NCI-H526 (cell line): ENCODE results near the gene FRY.
"Not testable (repeated sequence)": the region's sequence is repeated elsewhere in the genome, so short reads cannot be mapped to it uniquely, and the experiment has no call there.

ENCODE experiments used
- DNase-seq, 2 experiments: peaks; one replicate each; lab custom pipeline; 2025; lab: John Stamatoyannopoulos, UW

FRY gene

GRCh38 chr13:32031025-32031814, at the start of gene FRY:
FRY (plus strand) TSS chr13:32031774; CDS start chr13:32031796, 22 bp downstream.
- DNase-seq = peak; percentile 79 to 96

GRCh38 chr13:31982124-31982523, 49.5 kb upstream of the FRY start:
- DNase-seq = no peak

- DNase-seq = no peak
Observed at GRCh38 chr13:31982540-31982939, 49.0 kb upstream of the FRY start.

- not testable (repeated sequence) for DNase-seq
Observed at GRCh38 chr13:31983696-31984095, 47.9 kb upstream of the FRY start.

- not testable (repeated sequence) for DNase-seq
Observed at GRCh38 chr13:31984388-31984787, 47.2 kb upstream of the FRY start.

GRCh38 chr13:31986676-31987470, 44.7 kb upstream of the FRY start:
- DNase-seq = no peak

- no peak for DNase-seq
Observed at GRCh38 chr13:31987535-31988170, 43.9 kb upstream of the FRY start.

- not testable (repeated sequence) for DNase-seq
Observed at GRCh38 chr13:31994367-31994766, 37.2 kb upstream of the FRY start.

- no peak for DNase-seq
Observed at GRCh38 chr13:31996601-31997000, 35.0 kb upstream of the FRY start.

GRCh38 chr13:31997641-31998040, 33.9 kb upstream of the FRY start:
- DNase-seq = no peak

GRCh38 chr13:31998131-31998530, 33.4 kb upstream of the FRY start:
- no peak for DNase-seq

GRCh38 chr13:32000754-32001153, 30.8 kb upstream of the FRY start:
- DNase-seq = not testable (repeated sequence)

- peak; percentile 17 to 63 for DNase-seq
Observed at GRCh38 chr13:32001154-32001768, 30.3 kb upstream of the FRY start.

GRCh38 chr13:32001769-32002168, 29.8 kb upstream of the FRY start:
- no peak for DNase-seq

- peak in 1 of 2 experiments; percentile 22 for DNase-seq
Observed at GRCh38 chr13:32002873-32003272, 28.7 kb upstream of the FRY start.

GRCh38 chr13:32007494-32007893, 24.1 kb upstream of the FRY start:
- no peak for DNase-seq

GRCh38 chr13:32008518-32009175, 22.9 kb upstream of the FRY start:
- no peak for DNase-seq

- DNase-seq = no peak
Observed at GRCh38 chr13:32009362-32009761, 22.2 kb upstream of the FRY start.

- DNase-seq = no peak
Observed at GRCh38 chr13:32010136-32010535, 21.4 kb upstream of the FRY start.

GRCh38 chr13:32011971-32012370, 19.6 kb upstream of the FRY start:
- peak in 1 of 2 experiments; percentile 12 for DNase-seq

GRCh38 chr13:32013181-32013580, 18.4 kb upstream of the FRY start:
- no peak for DNase-seq

GRCh38 chr13:32016119-32016518, 15.5 kb upstream of the FRY start:
- no peak for DNase-seq
